CD8-positive, alpha-beta memory T cell (primary cell): ENCODE results near the gene OTUD3. TPM values are rescaled to one million over a fixed set of nuclear protein-coding genes. Genes with fewer than 3 reads are reported as not detected.
A peak's percentile ranks its signal among the peaks of the same experiment; 100 is the strongest.
"Not testable (repeated sequence)": the region's sequence is repeated elsewhere in the genome, so short reads cannot be mapped to it uniquely, and the experiment has no call there.

ENCODE experiments used
- CTCF ChIA-PET: fragments of 350-600 bp; sonication (Branson Sonifier 250); formaldehyde crosslinking; loops from one replicate; lab custom pipeline; 2021; ENCODE audit warnings: antibody characterized with exemption; lab: Charles Lee
- POLR2A ChIA-PET: fragments of 350-600 bp; sonication (Branson Sonifier 250); formaldehyde crosslinking; loops from one replicate; lab custom pipeline; 2021; ENCODE audit warnings: antibody characterized with exemption; lab: Charles Lee
- DNase-seq, 5 donors: peaks; one replicate each; pipeline versions ENCODE4 v3.0.0 to v3.0.0-alpha.2; 2020 to 2022; ENCODE audit warnings: mixed read lengths in 1 of 5
- H3K27ac ChIP-seq: one replicate; pipeline ENCODE4 v1.7.0; 2013; ENCODE audit warnings: low read depth, mild to moderate bottlenecking, low read length, moderate library complexity
- H3K27me3 ChIP-seq: 2 replicates; pipeline ENCODE4 v1.7.0; 2013; ENCODE audit warnings: low read length, mild to moderate bottlenecking; ENCODE audit not compliant: insufficient read depth, poor library complexity, severe bottlenecking
- H3K36me3 ChIP-seq: 2 replicates; pipeline ENCODE4 v1.7.0; 2013; ENCODE audit warnings: mild to moderate bottlenecking, low read length, moderate library complexity; ENCODE audit not compliant: insufficient read depth
- H3K4me1 ChIP-seq: 2 replicates; pipeline ENCODE4 v1.7.0; 2013; ENCODE audit warnings: mild to moderate bottlenecking, low read length, moderate library complexity; ENCODE audit not compliant: insufficient read depth
- H3K4me3 ChIP-seq: 2 replicates; pipeline ENCODE4 v1.7.0; 2013; ENCODE audit warnings: mild to moderate bottlenecking, low read length
- H3K9me3 ChIP-seq: 2 replicates; pipeline ENCODE4 v1.7.0; 2013; ENCODE audit warnings: mild to moderate bottlenecking, low read length
- H3K27ac Mint-ChIP-seq, 8 donors: one replicate each; pipeline ENCODE4 v1.8.0; 2020 to 2021; ENCODE audit warnings: mixed read lengths in 8 of 8, mild to moderate bottlenecking in 6 of 8, inconsistent platforms in 3 of 8, moderate library complexity in 3 of 8
- H3K27me3 Mint-ChIP-seq, 2 donors: one replicate each; pipeline ENCODE4 v1.8.0; 2020 to 2021; ENCODE audit warnings: mixed read lengths in 2 of 2, mild to moderate bottlenecking in 1 of 2, moderate library complexity in 1 of 2
- H3K36me3 Mint-ChIP-seq, 3 donors: one replicate each; pipeline ENCODE4 v1.8.0; 2020 to 2021; ENCODE audit warnings: mixed read lengths in 3 of 3, inconsistent platforms in 1 of 3, mild to moderate bottlenecking in 1 of 3
- H3K4me1 Mint-ChIP-seq, 3 donors: one replicate each; pipeline ENCODE4 v1.8.0; 2020 to 2021; ENCODE audit warnings: mixed read lengths in 3 of 3, inconsistent platforms in 1 of 3, mild to moderate bottlenecking in 1 of 3
- H3K4me3 Mint-ChIP-seq, 7 donors: one replicate each; pipeline ENCODE4 v1.8.0; 2020 to 2021; ENCODE audit warnings: mixed read lengths in 7 of 7, mild to moderate bottlenecking in 6 of 7, moderate library complexity in 4 of 7, inconsistent platforms in 2 of 7
- H3K9me3 Mint-ChIP-seq, 5 donors: one replicate each; pipeline ENCODE4 v1.8.0; 2020 to 2022; ENCODE audit warnings: mixed read lengths in 5 of 5, mild to moderate bottlenecking in 3 of 5, moderate library complexity in 2 of 5, inconsistent platforms in 1 of 5
- polyA plus RNA-seq: library from polyadenylated mRNA; unstranded; fragments of 300-500 nt; fragmentation: Illumina TruSeq; gene quantifications from one replicate; pipeline ENCODE4 v1.2.3, GENCODE V29; 2021
- total RNA-seq, 2 experiments: library from RNA; stranded (reverse); gene quantifications; one replicate each; pipeline ENCODE4 v1.2.3, GENCODE V29; 2021

The OTUD3 gene
- total and polyA plus RNA-seq, 3 experiments from 2014 or later = 1.1 to 7.9 (median 6.0) TPM

- Mint-ChIP-seq H3K27ac (peak overlapping the region in 1 of 8 donors; percentile 15), H3K4me1 (no peaks in the 10 kb centered on the region), H3K27me3 (peaks cover 9 to 59% of the 10 kb centered on the region in 2 donors), H3K36me3 (no peaks in the 10 kb centered on the region), H3K4me3 (no peak overlapping the region), H3K9me3 (peaks cover 0 to 3% (median 0%) of the 10 kb centered on the region in 5 donors)
- POLR2A ChIA-PET = no interaction called here
- Histone ChIP-seq H3K36me3 (no peaks in the 10 kb centered on the region), H3K27ac (no peak overlapping the region), H3K4me3 (no peak overlapping the region), H3K27me3 (no peaks in the 10 kb centered on the region), H3K4me1 (no peaks in the 10 kb centered on the region), H3K9me3 (no peaks in the 10 kb centered on the region)
- CTCF ChIA-PET = no interaction called here
- no peak for DNase-seq
Measured at GRCh38 chr1:19869929-19870328, 12.3 kb upstream of the OTUD3 start.

DNA sequence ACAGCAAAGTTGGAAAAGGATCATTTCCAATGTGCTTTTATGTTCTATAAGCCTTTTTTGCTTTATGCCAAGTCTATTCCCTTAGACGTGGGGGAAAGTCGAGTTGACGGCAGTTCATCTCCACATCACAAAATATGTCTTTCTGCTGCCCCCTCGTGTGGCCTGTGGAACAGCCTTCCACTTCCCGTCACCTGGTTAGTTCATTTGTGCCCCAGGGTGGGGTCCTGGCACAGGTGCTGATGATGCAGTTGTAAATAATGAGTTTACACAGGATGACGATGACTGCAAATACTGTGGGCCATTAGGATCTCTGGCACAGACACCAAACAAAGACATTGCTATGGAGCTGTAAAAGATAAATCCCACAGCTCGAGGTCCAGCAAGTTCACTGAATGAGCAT, 10.0 kb upstream of the OTUD3 start:
- no peaks in the 10 kb centered on the region for H3K9me3 ChIP-seq
- CTCF ChIA-PET = interaction anchor here (1.3 kb wide), 1 partner anchor 10 kb away, joined by 4 read pairs; the partner anchor contains the start of gene OTUD3
- H3K36me3 ChIP-seq = no peaks in the 10 kb centered on the region
- Mint-ChIP-seq H3K36me3 (no peaks in the 10 kb centered on the region), H3K27ac (no peak overlapping the region), H3K9me3 (no peaks in the 10 kb centered on the region), H3K4me1 (no peaks in the 10 kb centered on the region), H3K4me3 (no peak overlapping the region), H3K27me3 (peaks cover 8 to 64% of the 10 kb centered on the region in 2 donors)
- no peaks in the 10 kb centered on the region for H3K4me1 ChIP-seq
- H3K27me3 ChIP-seq = peaks cover 7% of the 10 kb centered on the region
- no peak overlapping the region for H3K27ac ChIP-seq
- POLR2A ChIA-PET = no interaction called here
- no peak for DNase-seq
- no peak overlapping the region for H3K4me3 ChIP-seq

DNA sequence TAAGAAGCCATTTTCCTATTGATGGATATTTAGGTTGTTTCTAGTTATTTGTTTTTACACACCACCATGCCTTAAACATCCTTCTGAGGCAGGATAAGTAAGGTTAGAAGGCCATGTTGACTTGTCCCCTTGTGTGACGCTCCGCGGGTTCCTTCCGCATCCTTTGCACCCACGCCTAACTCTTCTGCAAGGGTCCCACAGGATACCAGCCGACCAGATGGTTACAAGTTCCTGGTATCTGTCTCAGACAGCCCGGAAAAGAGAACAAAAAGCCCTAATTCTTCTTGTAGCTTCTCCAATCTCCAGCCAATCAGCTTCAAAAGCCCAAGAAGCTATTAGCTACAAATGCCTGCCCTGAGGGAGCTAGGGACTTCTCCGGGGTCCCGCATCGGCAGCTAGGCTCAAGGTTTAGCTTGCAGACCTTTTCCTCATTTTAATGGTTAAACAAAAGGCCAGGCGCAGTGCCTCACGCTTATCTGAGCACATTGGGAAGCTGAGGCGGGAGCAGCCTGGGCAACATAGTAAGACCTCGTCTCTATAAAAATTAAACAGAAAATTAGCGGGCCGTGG, 4.9 kb upstream of the OTUD3 start:
- ChIA-PET POLR2A (no interaction called here), CTCF (interaction anchor here (0.9 kb wide), 1 partner anchor 276 kb away, joined by 3 read pairs; no protein-coding TSS in a partner anchor)
- H3K36me3 Mint-ChIP-seq = peaks cover 0 to 1% (median 0%) of the 10 kb centered on the region in 3 donors
- peaks cover 7% of the 10 kb centered on the region for H3K27me3 ChIP-seq
- H3K27ac Mint-ChIP-seq = no peak overlapping the region
- H3K4me1 Mint-ChIP-seq = peaks cover 3 to 6% (median 5%) of the 10 kb centered on the region in 3 donors
- no peaks in the 10 kb centered on the region for H3K9me3 ChIP-seq
- H3K36me3 ChIP-seq = no peaks in the 10 kb centered on the region
- H3K27me3 Mint-ChIP-seq = peaks cover 5 to 63% of the 10 kb centered on the region in 2 donors
- no peak for DNase-seq
- no peaks in the 10 kb centered on the region for H3K4me1 ChIP-seq
- no peaks in the 10 kb centered on the region for H3K9me3 Mint-ChIP-seq
- no peak overlapping the region for H3K4me3 ChIP-seq
- no peak overlapping the region for H3K4me3 Mint-ChIP-seq
- H3K27ac ChIP-seq = no peak overlapping the region

- no peak overlapping the region for H3K4me3 Mint-ChIP-seq
- POLR2A ChIA-PET = no interaction called here
- no peak overlapping the region for H3K27ac Mint-ChIP-seq
- DNase-seq = no peak
- Histone ChIP-seq H3K27me3 (peaks cover 7% of the 10 kb centered on the region), H3K4me1 (peaks cover 2% of the 10 kb centered on the region), H3K36me3 (no peaks in the 10 kb centered on the region), H3K9me3 (no peaks in the 10 kb centered on the region), H3K4me3 (no peak overlapping the region), H3K27ac (no peak overlapping the region)
- H3K27me3 Mint-ChIP-seq = peaks cover 5 to 57% of the 10 kb centered on the region in 2 donors
- H3K36me3 Mint-ChIP-seq = peaks cover 0 to 1% (median 0%) of the 10 kb centered on the region in 3 donors
- peaks cover 6 to 10% (median 9%) of the 10 kb centered on the region in 3 donors for H3K4me1 Mint-ChIP-seq
- no peaks in the 10 kb centered on the region for H3K9me3 Mint-ChIP-seq
- CTCF ChIA-PET = interaction anchor here (0.9 kb wide), 1 partner anchor 275 kb away, joined by 3 read pairs; no protein-coding TSS in a partner anchor
Measured at GRCh38 chr1:19877821-19878636, 4.2 kb upstream of the OTUD3 start.

DNA sequence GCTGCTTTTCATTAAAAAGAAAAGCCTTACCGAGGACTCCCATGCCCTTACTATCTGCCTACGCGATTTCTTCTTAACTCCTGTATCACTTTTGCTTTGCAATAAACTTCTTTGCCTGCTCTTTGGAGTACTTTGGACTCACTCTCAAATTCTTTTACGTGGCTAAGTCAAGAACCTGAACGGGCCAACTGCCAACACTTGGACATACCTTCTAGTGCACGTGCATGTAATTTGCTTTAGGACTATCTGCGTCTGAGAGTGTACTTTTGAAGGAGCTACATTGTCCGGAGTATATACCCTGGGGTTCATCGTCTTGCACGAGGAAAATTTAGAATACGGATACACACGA, 3.6 kb upstream of the OTUD3 start:
- no peaks in the 10 kb centered on the region for H3K9me3 ChIP-seq
- Mint-ChIP-seq H3K4me3 (no peak overlapping the region), H3K9me3 (no peaks in the 10 kb centered on the region), H3K36me3 (peaks cover 0 to 1% (median 0%) of the 10 kb centered on the region in 3 donors), H3K27me3 (peaks cover 5 to 51% of the 10 kb centered on the region in 2 donors), H3K27ac (no peak overlapping the region), H3K4me1 (peaks cover 12 to 15% (median 14%) of the 10 kb centered on the region in 3 donors)
- no peak overlapping the region for H3K27ac ChIP-seq
- H3K36me3 ChIP-seq = no peaks in the 10 kb centered on the region
- peaks cover 7% of the 10 kb centered on the region for H3K27me3 ChIP-seq
- CTCF ChIA-PET = no interaction called here
- DNase-seq = no peak
- POLR2A ChIA-PET = no interaction called here
- no peak overlapping the region for H3K4me3 ChIP-seq
- peaks cover 8% of the 10 kb centered on the region for H3K4me1 ChIP-seq

DNA sequence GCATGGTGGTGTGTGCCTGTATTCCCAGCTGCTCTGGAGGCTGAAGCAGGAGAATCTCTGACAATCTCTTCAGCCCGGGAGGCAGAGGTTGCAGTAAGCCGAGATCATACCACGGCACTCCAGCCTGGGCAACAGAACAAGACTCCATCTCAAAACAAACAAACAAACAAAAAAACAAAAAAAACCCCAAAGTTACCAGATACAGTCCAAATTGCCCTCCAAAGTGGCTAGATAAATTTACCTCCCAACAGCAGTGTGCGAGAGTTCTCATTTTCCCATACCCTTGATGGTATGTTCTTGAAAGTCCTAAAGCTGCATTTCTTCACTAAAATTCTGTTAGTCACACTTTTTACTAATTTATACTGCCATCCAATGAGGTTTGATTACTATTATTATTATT, 3.0 kb upstream of the OTUD3 start:
- Mint-ChIP-seq H3K27ac (no peak overlapping the region), H3K4me1 (peaks cover 18 to 22% (median 21%) of the 10 kb centered on the region in 3 donors), H3K36me3 (peaks cover 0 to 1% (median 0%) of the 10 kb centered on the region in 3 donors), H3K27me3 (peaks cover 5 to 47% of the 10 kb centered on the region in 2 donors), H3K9me3 (no peaks in the 10 kb centered on the region), H3K4me3 (no peak overlapping the region)
- H3K4me1 ChIP-seq = peaks cover 14% of the 10 kb centered on the region
- no peaks in the 10 kb centered on the region for H3K9me3 ChIP-seq
- H3K4me3 ChIP-seq = no peak overlapping the region
- H3K36me3 ChIP-seq = no peaks in the 10 kb centered on the region
- ChIA-PET POLR2A (no interaction called here), CTCF (no interaction called here)
- peaks cover 7% of the 10 kb centered on the region for H3K27me3 ChIP-seq
- H3K27ac ChIP-seq = no peak overlapping the region
- no peak for DNase-seq

DNA sequence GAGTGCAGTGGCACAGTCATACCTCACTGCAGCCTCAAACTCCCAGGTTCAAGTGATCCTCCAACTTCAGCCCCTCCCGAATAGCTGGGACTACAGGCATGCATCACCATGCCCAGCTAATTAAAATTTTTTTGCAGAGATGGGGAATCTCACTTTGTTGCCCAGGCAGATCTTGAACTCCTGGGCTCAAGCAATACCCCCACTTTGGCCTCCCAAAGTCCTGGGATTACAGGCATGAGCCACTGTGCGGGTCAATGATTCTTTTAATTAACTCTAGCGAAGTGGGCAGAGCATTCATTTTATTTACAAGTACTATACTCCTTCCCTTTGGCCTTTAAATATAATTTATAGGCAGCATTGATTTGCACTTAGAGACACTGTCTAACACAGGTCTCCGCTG, 2.5 kb upstream of the OTUD3 start:
- POLR2A ChIA-PET = no interaction called here
- peaks cover 22 to 26% (median 25%) of the 10 kb centered on the region in 3 donors for H3K4me1 Mint-ChIP-seq
- H3K36me3 Mint-ChIP-seq = peaks cover 0 to 1% (median 0%) of the 10 kb centered on the region in 3 donors
- DNase-seq = no peak
- no peaks in the 10 kb centered on the region for H3K36me3 ChIP-seq
- peaks cover 16% of the 10 kb centered on the region for H3K4me1 ChIP-seq
- no peak overlapping the region for H3K27ac ChIP-seq
- H3K27ac Mint-ChIP-seq = no peak overlapping the region
- peaks cover 5 to 43% of the 10 kb centered on the region in 2 donors for H3K27me3 Mint-ChIP-seq
- no peak overlapping the region for H3K4me3 ChIP-seq
- CTCF ChIA-PET = no interaction called here
- no peaks in the 10 kb centered on the region for H3K9me3 Mint-ChIP-seq
- H3K27me3 ChIP-seq = peaks cover 7% of the 10 kb centered on the region
- no peaks in the 10 kb centered on the region for H3K9me3 ChIP-seq
- no peak overlapping the region for H3K4me3 Mint-ChIP-seq

DNA sequence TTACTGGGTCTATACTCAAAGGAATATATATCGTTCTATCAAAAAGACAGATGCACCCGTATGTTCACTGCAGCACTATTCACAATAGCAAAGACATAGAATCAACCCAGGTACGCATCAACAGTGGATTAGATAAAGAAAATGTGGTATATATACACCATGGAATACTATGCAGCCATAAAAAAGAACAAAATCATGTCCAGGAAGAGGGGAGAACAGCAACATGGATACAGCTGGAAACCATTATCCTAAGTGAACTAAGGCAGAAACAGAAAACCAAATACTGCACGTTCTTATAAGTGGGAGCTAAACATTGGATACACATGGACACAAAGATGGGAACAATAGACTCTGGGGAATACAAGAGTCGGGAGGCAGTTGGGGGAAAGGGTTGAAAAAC, 1.4 kb upstream of the OTUD3 start:
- POLR2A ChIA-PET, H3K9me3 ChIP-seq, H3K27me3 ChIP-seq, H3K27ac Mint-ChIP-seq, DNase-seq, H3K27ac ChIP-seq, H3K36me3 Mint-ChIP-seq, H3K36me3 ChIP-seq, H3K4me3 ChIP-seq, H3K9me3 Mint-ChIP-seq: not testable (repeated sequence)
- peak overlapping the region in 3 of 7 donors; percentile 59 to 75 (median 61) for H3K4me3 Mint-ChIP-seq
- CTCF ChIA-PET = interaction anchor here (2.2 kb wide), 1 partner anchor 13 kb away, joined by 11 read pairs; no protein-coding TSS in a partner anchor
- peaks cover 5 to 35% of the 10 kb centered on the region in 2 donors for H3K27me3 Mint-ChIP-seq
- peaks cover 29 to 37% (median 35%) of the 10 kb centered on the region in 3 donors for H3K4me1 Mint-ChIP-seq
- H3K4me1 ChIP-seq = peaks cover 16% of the 10 kb centered on the region
